IPS-18a (cell line): ENCODE results near the gene ATP2A1.

ENCODE experiments used
- H3K27ac ChIP-seq: one replicate; pipeline ENCODE4 v1.5.1; 2013; ENCODE audit warnings: low read length
- H3K27me3 ChIP-seq: one replicate; pipeline ENCODE4 v1.6.1; 2013; ENCODE audit warnings: mild to moderate bottlenecking, low read length; ENCODE audit not compliant: control insufficient read depth, insufficient read depth
- H3K36me3 ChIP-seq: one replicate; pipeline ENCODE4 v1.6.1; 2013; ENCODE audit warnings: low read depth, low read length; ENCODE audit not compliant: control insufficient read depth
- H3K4me1 ChIP-seq: one replicate; pipeline ENCODE4 v1.6.1; 2013; ENCODE audit warnings: low read depth, low read length; ENCODE audit not compliant: control insufficient read depth
- H3K4me3 ChIP-seq: one replicate; pipeline ENCODE4 v1.5.1; 2013; ENCODE audit warnings: low read length
- H3K9ac ChIP-seq: one replicate; pipeline ENCODE4 v1.6.1; 2013; ENCODE audit warnings: mild to moderate bottlenecking, low read length, moderate library complexity
- H3K9me3 ChIP-seq: one replicate; pipeline ENCODE4 v1.6.1; 2013; ENCODE audit warnings: low read depth, low read length; ENCODE audit not compliant: control insufficient read depth

Gene ATP2A1

DNA sequence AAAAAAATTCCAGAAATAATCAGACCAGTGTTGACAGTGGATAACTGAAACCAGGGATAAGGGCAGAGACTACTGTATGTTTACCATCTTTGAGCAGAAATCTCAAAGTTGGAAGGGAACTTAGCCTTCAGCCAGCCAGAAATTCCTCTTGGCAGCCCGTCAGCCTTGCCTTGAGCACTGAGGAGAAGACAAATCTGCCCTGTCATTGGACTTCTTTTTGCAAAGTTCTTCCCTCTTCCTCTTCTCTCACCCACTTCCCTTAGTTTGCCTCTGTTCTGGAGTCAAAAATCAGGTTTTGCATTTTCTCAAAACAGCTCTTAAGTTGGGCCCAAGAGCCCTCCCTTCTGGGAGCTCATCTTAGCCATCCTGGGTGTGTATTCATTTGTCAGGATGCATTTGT, 38.4 kb upstream of the ATP2A1 start:
- Histone ChIP-seq H3K27ac (no peak overlapping the region), H3K4me3 (no peak overlapping the region), H3K27me3 (no peaks in the 10 kb centered on the region), H3K9ac (no peak overlapping the region), H3K36me3 (peaks cover 68% of the 10 kb centered on the region), H3K4me1 (no peaks in the 10 kb centered on the region), H3K9me3 (no peaks in the 10 kb centered on the region)

- H3K27ac ChIP-seq = no peak overlapping the region
- no peaks in the 10 kb centered on the region for H3K9me3 ChIP-seq
- no peaks in the 10 kb centered on the region for H3K27me3 ChIP-seq
- H3K4me3 ChIP-seq = no peak overlapping the region
- H3K36me3 ChIP-seq = peaks cover 44% of the 10 kb centered on the region
- H3K9ac ChIP-seq = no peak overlapping the region
- no peaks in the 10 kb centered on the region for H3K4me1 ChIP-seq
Measured at GRCh38 chr16:28842696-28843095, 35.6 kb upstream of the ATP2A1 start.

GRCh38 chr16:28843766-28844165, 34.5 kb upstream of the ATP2A1 start:
- peaks cover 36% of the 10 kb centered on the region for H3K36me3 ChIP-seq
- no peak overlapping the region for H3K4me3 ChIP-seq
- H3K9me3 ChIP-seq = no peaks in the 10 kb centered on the region
- H3K4me1 ChIP-seq = no peaks in the 10 kb centered on the region
- H3K27me3 ChIP-seq = no peaks in the 10 kb centered on the region
- H3K9ac ChIP-seq = no peak overlapping the region
- H3K27ac ChIP-seq = no peak overlapping the region

DNA sequence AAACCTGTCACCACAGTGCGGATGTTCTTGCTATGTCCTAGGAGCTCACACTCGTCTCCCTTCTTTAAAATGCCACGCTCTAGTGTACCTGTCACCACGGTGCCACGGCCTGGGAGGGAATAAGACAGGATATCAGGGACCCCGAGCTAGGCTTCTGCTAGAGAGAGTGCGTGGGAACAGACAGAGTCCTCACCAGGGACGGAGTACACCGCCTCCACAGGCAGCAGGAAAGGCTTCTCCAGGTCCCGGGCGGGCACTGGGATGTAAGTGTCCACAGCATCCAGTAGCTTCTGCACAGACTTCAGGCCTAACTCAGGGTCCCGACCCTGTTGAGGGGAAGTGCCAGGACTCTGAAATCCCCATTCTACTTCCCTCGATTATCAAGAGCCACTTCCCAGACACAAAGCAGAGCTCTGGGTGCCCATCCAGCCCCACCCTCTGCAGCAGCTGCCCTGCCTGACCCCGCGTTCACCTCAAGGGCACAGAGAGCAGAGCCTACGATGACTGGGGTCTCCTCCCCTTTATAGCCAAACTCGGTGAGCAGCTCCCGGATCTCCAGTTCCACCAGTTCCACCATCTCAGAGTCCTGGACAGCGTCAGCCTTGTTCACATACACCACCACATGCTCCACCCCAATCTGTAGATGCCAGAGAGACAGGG, 33.9 kb upstream of the ATP2A1 start:
- H3K27me3 ChIP-seq = no peaks in the 10 kb centered on the region
- peaks cover 32% of the 10 kb centered on the region for H3K36me3 ChIP-seq
- H3K9me3 ChIP-seq = no peaks in the 10 kb centered on the region
- no peak overlapping the region for H3K27ac ChIP-seq
- H3K4me1 ChIP-seq = no peaks in the 10 kb centered on the region
- H3K4me3 ChIP-seq = no peak overlapping the region
- H3K9ac ChIP-seq = no peak overlapping the region

DNA sequence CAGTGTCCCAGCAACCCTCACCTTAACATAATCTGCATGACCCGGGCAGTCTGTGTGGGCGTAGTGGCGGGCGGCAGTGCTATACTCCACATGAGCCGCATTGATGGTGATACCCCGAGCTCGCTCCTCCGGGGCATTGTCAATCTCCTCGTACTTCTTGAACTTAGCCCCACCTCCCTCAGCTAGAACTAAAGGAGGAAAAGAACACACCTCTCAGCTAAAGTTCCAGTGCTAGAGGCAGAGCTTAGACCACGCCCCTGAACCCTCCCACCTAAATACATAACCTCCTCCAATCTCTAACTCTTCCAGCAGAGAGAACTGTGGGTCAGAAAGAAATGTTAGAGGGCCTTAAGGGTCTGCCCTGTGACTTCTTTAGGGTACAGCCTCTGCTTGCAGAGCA, 33.0 kb upstream of the ATP2A1 start:
- Histone ChIP-seq H3K9ac (peak overlapping the region; percentile 84), H3K27me3 (no peaks in the 10 kb centered on the region), H3K9me3 (no peaks in the 10 kb centered on the region), H3K4me3 (peak overlapping the region; percentile 92), H3K27ac (peak overlapping the region; percentile 11), H3K4me1 (no peaks in the 10 kb centered on the region), H3K36me3 (peaks cover 32% of the 10 kb centered on the region)

DNA sequence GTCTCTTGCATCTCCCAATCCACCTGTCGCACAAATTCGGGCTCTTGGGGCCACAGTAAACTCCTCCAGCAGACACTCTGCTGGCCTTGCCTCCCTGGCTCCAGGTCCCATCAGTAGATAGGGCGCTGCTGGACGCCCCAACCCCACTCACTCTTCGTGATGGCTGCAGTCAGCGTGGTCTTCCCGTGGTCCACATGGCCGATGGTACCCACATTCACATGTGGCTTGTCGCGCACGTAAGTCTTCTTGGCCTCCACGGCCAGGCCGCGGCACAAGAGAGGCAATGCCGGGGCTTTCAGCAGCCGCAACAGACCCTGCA, 32.6 kb upstream of the ATP2A1 start:
- H3K36me3 ChIP-seq = peaks cover 32% of the 10 kb centered on the region
- no peaks in the 10 kb centered on the region for H3K27me3 ChIP-seq
- peak overlapping the region; percentile 84 for H3K9ac ChIP-seq
- H3K9me3 ChIP-seq = no peaks in the 10 kb centered on the region
- H3K4me3 ChIP-seq = peak overlapping the region; percentile 92
- H3K27ac ChIP-seq = peak overlapping the region; percentile 11
- no peaks in the 10 kb centered on the region for H3K4me1 ChIP-seq

DNA sequence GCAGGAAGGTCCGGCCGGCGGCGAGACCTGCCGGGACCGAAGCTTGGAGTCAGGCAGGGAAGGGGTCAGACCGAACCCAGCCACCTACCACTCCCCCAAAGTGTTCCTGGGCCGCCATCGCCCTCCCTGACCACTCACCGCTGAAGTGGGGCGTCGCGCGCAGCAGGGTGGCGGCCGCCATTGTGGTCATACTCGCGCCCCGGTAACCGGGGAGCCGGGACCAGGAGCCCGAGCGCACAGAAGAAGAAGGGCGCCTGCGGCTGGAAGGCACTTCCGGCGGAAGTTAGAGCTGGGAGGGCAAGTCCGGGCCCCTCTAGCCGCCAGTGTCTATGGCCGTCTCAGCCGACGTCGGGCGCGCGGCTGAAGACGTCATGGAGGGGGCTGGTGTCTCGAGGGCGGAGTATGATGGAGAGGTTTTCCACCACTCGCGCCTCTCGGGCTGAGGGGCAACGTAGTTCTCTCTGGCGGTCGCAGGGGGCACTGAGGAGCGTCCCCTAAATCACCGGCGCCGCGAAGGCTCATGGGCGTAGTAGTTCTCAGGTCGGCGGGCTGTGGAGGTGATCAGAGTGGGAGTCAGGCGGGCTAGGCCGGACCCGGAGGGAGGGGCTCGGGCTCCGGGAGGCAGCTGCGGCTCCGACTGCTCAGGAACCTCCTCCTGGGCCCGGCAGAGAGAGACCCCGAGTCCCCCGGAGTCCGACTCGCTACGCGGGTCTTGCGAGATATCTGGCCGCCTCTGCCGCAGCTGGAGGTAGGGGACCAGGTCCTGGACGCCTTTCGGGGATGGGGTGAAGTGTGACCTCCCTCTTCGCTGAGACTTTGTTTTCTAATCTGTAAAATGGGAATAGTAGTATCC, 32.0 kb upstream of the ATP2A1 start, which contains the start of gene TUFM:
TUFM (minus strand) TSS at position 269 of the 853 bp plus-strand sequence; CDS start at position 190, 79 bp downstream.
- H3K36me3 ChIP-seq = peaks cover 32% of the 10 kb centered on the region
- no peaks in the 10 kb centered on the region for H3K4me1 ChIP-seq
- peak within 1 kb of the TSS; percentile 92 for H3K4me3 ChIP-seq
- no peaks in the 10 kb centered on the region for H3K9me3 ChIP-seq
- peak within 1 kb of the TSS; percentile 49 for H3K27ac ChIP-seq
- peak within 1 kb of the TSS; percentile 84 for H3K9ac ChIP-seq
- H3K27me3 ChIP-seq = no peaks in the 10 kb centered on the region

GRCh38 chr16:28846933-28847273, 31.4 kb upstream of the ATP2A1 start:
- Histone ChIP-seq H3K36me3 (peaks cover 31% of the 10 kb centered on the region), H3K9ac (peak overlapping the region; percentile 68), H3K27ac (no peak overlapping the region), H3K27me3 (no peaks in the 10 kb centered on the region), H3K9me3 (no peaks in the 10 kb centered on the region), H3K4me1 (no peaks in the 10 kb centered on the region), H3K4me3 (peak overlapping the region; percentile 92)

- Histone ChIP-seq H3K9ac (no peak overlapping the region), H3K4me3 (no peak overlapping the region), H3K27me3 (no peaks in the 10 kb centered on the region), H3K36me3 (no peaks in the 10 kb centered on the region), H3K27ac (no peak overlapping the region), H3K4me1 (no peaks in the 10 kb centered on the region), H3K9me3 (no peaks in the 10 kb centered on the region)
Measured at GRCh38 chr16:28858421-28858820, 19.9 kb upstream of the ATP2A1 start.

- Histone ChIP-seq H3K27me3 (no peaks in the 10 kb centered on the region), H3K36me3 (no peaks in the 10 kb centered on the region), H3K9me3 (no peaks in the 10 kb centered on the region), H3K4me1 (no peaks in the 10 kb centered on the region), H3K9ac (no peak overlapping the region), H3K27ac (no peak overlapping the region), H3K4me3 (no peak overlapping the region)
Measured at GRCh38 chr16:28859326-28859725, 19.0 kb upstream of the ATP2A1 start.

DNA sequence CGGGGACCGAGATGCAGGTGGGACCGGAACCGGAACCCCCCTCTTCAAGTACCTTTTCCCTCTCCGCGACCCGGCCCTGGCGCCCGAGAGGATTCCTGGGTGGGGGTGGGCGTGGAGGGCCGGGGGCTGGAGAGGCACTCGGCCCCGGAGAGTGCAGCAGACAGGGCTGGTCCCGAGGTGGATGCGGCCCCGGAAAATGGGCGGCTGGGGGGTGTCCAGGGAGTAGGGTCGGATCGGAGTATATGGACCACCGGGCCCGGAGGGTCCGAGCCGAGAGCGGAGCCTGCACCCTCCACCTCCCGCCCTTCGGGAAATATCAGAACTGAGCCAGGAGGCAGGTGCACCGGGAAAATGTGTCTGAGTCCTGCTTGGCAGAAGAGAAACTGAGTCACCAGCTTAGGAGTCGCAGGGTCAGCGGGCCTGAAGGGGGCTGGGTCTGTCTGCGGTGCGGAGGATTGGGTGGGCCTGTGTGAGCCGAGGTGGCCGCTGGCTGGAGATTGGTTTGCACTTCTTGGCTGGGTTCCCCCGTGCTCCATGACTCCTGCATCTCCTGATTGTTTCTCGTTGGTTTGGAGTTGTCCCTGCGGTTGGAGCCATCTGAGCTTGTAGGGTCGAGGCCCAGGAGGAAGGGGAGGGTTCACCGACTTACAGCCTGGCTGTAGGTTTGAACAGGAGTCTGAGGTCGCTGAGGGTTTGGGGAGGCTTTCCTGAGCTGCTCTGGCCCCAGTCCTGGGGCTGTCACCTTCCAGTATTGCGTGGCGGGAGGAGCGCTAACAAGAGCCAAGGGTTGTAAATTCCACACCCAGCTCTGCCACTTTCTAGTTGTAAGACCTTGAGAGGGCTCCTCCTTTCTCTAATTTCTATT, 14.1 kb upstream of the ATP2A1 start:
- Histone ChIP-seq H3K4me3 (peak overlapping the region; percentile 83), H3K27me3 (no peaks in the 10 kb centered on the region), H3K27ac (peak overlapping the region; percentile 15), H3K9me3 (no peaks in the 10 kb centered on the region), H3K9ac (peak overlapping the region; percentile 89), H3K36me3 (peaks cover 18% of the 10 kb centered on the region), H3K4me1 (peaks cover 3% of the 10 kb centered on the region)
